Keratinocyte (primary cell): ENCODE measurements around the gene ZNF511. TPM values are rescaled to one million over a fixed set of nuclear protein-coding genes. Genes with fewer than 3 reads are reported as not detected.

ENCODE experiments used
- DNase-seq: peaks from one replicate; pipeline ENCODE4 v3.0.0-alpha.2; 2011; ENCODE audit warnings: low read depth, missing footprints, low spot score
- FAIRE-seq: peaks from 2 replicates; lab custom pipeline; 2011; peaks lifted over from hg19 to GRCh38; lab: Jason Lieb, UNC
- H2AFZ ChIP-seq: 2 replicates; pipeline ENCODE4 v1.6.0; 2012; ENCODE audit warnings: low read length, control low read depth, inconsistent platforms; ENCODE audit not compliant: control insufficient read depth
- H3K27ac ChIP-seq: 2 replicates; pipeline ENCODE4 v1.5.1; 2011; ENCODE audit warnings: low read length; ENCODE audit not compliant: control insufficient read depth, insufficient read depth
- H3K27me3 ChIP-seq: 3 replicates; pipeline ENCODE4 v1.6.0; 2011; ENCODE audit warnings: low read length; ENCODE audit not compliant: control insufficient read depth, insufficient read depth; ENCODE audit errors: extremely low read depth
- H3K36me3 ChIP-seq, 2 experiments: 2 replicates in 1 of 2; 3 replicates in 1 of 2; pipeline ENCODE4 v1.5.1; 2011; ENCODE audit warnings: low read length in 2 of 2, mild to moderate bottlenecking in 1 of 2; ENCODE audit not compliant: control insufficient read depth in 2 of 2, insufficient read depth in 2 of 2; ENCODE audit errors: extremely low read depth in 1 of 2
- H3K4me1 ChIP-seq: 3 replicates; pipeline ENCODE4 v1.5.1; 2011; ENCODE audit warnings: low read length; ENCODE audit not compliant: control insufficient read depth, insufficient read depth; ENCODE audit errors: extremely low read depth
- H3K4me2 ChIP-seq: 3 replicates; pipeline ENCODE4 v1.6.0; 2011; ENCODE audit warnings: low read depth, low read length; ENCODE audit not compliant: control insufficient read depth, insufficient read depth; ENCODE audit errors: extremely low read depth
- H3K4me3 ChIP-seq, 3 experiments: fragments of 200-600 bp in 1 of 3; sonication (generic) in 1 of 3; 2 replicates in 2 of 3; 3 replicates in 1 of 3; pipeline ENCODE4 v1.5.1; 2011 to 2016; ENCODE audit warnings: low read length in 3 of 3, mild to moderate bottlenecking in 3 of 3, control low read depth in 2 of 3, inconsistent platforms in 1 of 3, low read depth in 1 of 3, mixed read lengths in 1 of 3, mixed run types in 1 of 3, moderate library complexity in 1 of 3; ENCODE audit not compliant: control insufficient read depth in 2 of 3, insufficient read depth in 2 of 3; ENCODE audit errors: extremely low read depth in 1 of 3
- H3K79me2 ChIP-seq: 2 replicates; pipeline ENCODE4 v1.6.0; 2012; ENCODE audit warnings: low read length; ENCODE audit not compliant: control insufficient read depth, insufficient read depth
- H3K9ac ChIP-seq: 3 replicates; pipeline ENCODE4 v1.6.0; 2011; ENCODE audit warnings: low read length; ENCODE audit not compliant: control insufficient read depth, insufficient read depth; ENCODE audit errors: extremely low read depth
- H3K9me1 ChIP-seq: 3 replicates; pipeline ENCODE4 v1.6.0; 2011; ENCODE audit warnings: low read length; ENCODE audit not compliant: control insufficient read depth, insufficient read depth; ENCODE audit errors: extremely low read depth
- H3K9me3 ChIP-seq: 2 replicates; pipeline ENCODE4 v1.5.1; 2012; ENCODE audit warnings: low read depth, low read length; ENCODE audit not compliant: control insufficient read depth
- H4K20me1 ChIP-seq: 3 replicates; pipeline ENCODE4 v1.6.0; 2011; ENCODE audit warnings: low read length; ENCODE audit not compliant: control insufficient read depth, insufficient read depth; ENCODE audit errors: extremely low read depth
- CTCF ChIP-seq, 3 experiments: IDR thresholded peaks in 1 of 3; conservative IDR thresholded peaks in 1 of 3; optimal IDR thresholded peaks in 1 of 3; 2 replicates in 2 of 3; 3 replicates in 1 of 3; pipeline versions ENCODE3 to v1.5.1; 2011; ENCODE audit warnings: low read length in 3 of 3, mild to moderate bottlenecking in 3 of 3, moderate library complexity in 2 of 3, control low read depth in 1 of 3, inconsistent platforms in 1 of 3; ENCODE audit not compliant: insufficient read depth in 2 of 3; ENCODE audit errors: extremely low read depth in 1 of 3
- EZH2 ChIP-seq: IDR thresholded peaks from one replicate; pipeline ENCODE4 v1.6.1; 2012; ENCODE audit warnings: inconsistent platforms, mild to moderate bottlenecking, low read length, moderate library complexity
- dilution Hi-C: fragments of 300-500 bp; cut with MboI; formaldehyde crosslinking; loops from one replicate; pipeline ENCODE4 v1.7.0; 2020; ENCODE audit warnings: low sequenced_read_pairs; ENCODE audit not compliant: extremely low pct_ligation_motif_present
- polyA plus RNA-seq, 5 experiments: library from polyadenylated mRNA; depleted of rRNA in 3 of 5; stranded (reverse) in 3 of 5; stranded (forward) in 1 of 5; unstranded in 1 of 5; fragments of >200 nt; gene quantifications; 1 replicate in 1 of 5; 2 replicates in 3 of 5; 3 replicates in 1 of 5; pipeline versions ENCODE4 v1.2.1 to v1.2.3, GENCODE V29; 2011 to 2012; ENCODE audit warnings: missing spikeins in 2 of 5, low read depth in 1 of 5, low replicate concordance in 1 of 5

ZNF511 gene
- polyA plus RNA-seq, 1 donor (not counting 4 experiments of a cell fraction or from before 2014, with no cell fraction given), result 20.2 TPM

- H2AFZ ChIP-seq, result no peak overlapping the region
- FAIRE-seq (no peak), DNase-seq (no peak)
- no peaks in the 10 kb centered on the region for H3K9me3 ChIP-seq
- H3K79me2 ChIP-seq, result no peaks in the 10 kb centered on the region
- dilution Hi-C loops, result no loop called here
- no peaks in the 10 kb centered on the region for H4K20me1 ChIP-seq
- H3K27me3 ChIP-seq, result peaks cover 57% of the 10 kb centered on the region
- no peak overlapping the region for H3K4me3 ChIP-seq
- no peak overlapping the region for H3K9ac ChIP-seq
- H3K36me3 ChIP-seq, result no peaks in the 10 kb centered on the region
- H3K27ac ChIP-seq, result no peak overlapping the region
- H3K9me1 ChIP-seq, result no peaks in the 10 kb centered on the region
- peaks cover 8% of the 10 kb centered on the region for H3K4me1 ChIP-seq
- no peak overlapping the region for H3K4me2 ChIP-seq
- TF ChIP-seq CTCF (optimal IDR thresholded peaks at IDR 0.05 in 1 of 3, IDR thresholded peaks at IDR 0.05 in 1 of 3, conservative IDR thresholded peaks at IDR 0.05 in 1 of 3; ENCODE audit: extremely low read depth in 1 of 3, insufficient read depth in 2 of 3, low read length in 3 of 3) (no peak), EZH2 (no peak)
Measured at GRCh38 chr10:133327651-133328357, 19.1 kb downstream of the ZNF511 start.

- H3K36me3 ChIP-seq, result no peaks in the 10 kb centered on the region
- peaks cover 8% of the 10 kb centered on the region for H3K4me1 ChIP-seq
- no peaks in the 10 kb centered on the region for H3K9me3 ChIP-seq
- no peak overlapping the region for H2AFZ ChIP-seq
- peaks cover 64% of the 10 kb centered on the region for H3K27me3 ChIP-seq
- no peaks in the 10 kb centered on the region for H3K79me2 ChIP-seq
- H3K9me1 ChIP-seq, result no peaks in the 10 kb centered on the region
- H3K4me3 ChIP-seq, result no peak overlapping the region
- DNase-seq (no peak), FAIRE-seq (no peak)
- dilution Hi-C loops, result no loop called here
- TF ChIP-seq CTCF (optimal IDR thresholded peaks at IDR 0.05 in 1 of 3, IDR thresholded peaks at IDR 0.05 in 1 of 3, conservative IDR thresholded peaks at IDR 0.05 in 1 of 3; ENCODE audit: extremely low read depth in 1 of 3, insufficient read depth in 2 of 3, low read length in 3 of 3) (no peak), EZH2 (no peak)
- no peak overlapping the region for H3K4me2 ChIP-seq
- H3K9ac ChIP-seq, result no peak overlapping the region
- H4K20me1 ChIP-seq, result no peaks in the 10 kb centered on the region
- H3K27ac ChIP-seq, result no peak overlapping the region
Measured at GRCh38 chr10:133328358-133329343, 19.9 kb downstream of the ZNF511 start.
